HG03025 (cell line): ENCODE measurements around the gene LAMTOR4.
"Not testable (repeated sequence)": the region's sequence is repeated elsewhere in the genome, so short reads cannot be mapped to it uniquely, and the experiment has no call there.

ENCODE experiments used
- ATAC-seq: cut with Tn5 transposase; IDR thresholded peaks from one replicate; pipeline ENCODE4 v1.9.1; 2021; ENCODE audit warnings: mild to moderate bottlenecking, moderate library complexity; ENCODE audit not compliant: unreplicated experiment, low FRiP score

The LAMTOR4 gene

DNA sequence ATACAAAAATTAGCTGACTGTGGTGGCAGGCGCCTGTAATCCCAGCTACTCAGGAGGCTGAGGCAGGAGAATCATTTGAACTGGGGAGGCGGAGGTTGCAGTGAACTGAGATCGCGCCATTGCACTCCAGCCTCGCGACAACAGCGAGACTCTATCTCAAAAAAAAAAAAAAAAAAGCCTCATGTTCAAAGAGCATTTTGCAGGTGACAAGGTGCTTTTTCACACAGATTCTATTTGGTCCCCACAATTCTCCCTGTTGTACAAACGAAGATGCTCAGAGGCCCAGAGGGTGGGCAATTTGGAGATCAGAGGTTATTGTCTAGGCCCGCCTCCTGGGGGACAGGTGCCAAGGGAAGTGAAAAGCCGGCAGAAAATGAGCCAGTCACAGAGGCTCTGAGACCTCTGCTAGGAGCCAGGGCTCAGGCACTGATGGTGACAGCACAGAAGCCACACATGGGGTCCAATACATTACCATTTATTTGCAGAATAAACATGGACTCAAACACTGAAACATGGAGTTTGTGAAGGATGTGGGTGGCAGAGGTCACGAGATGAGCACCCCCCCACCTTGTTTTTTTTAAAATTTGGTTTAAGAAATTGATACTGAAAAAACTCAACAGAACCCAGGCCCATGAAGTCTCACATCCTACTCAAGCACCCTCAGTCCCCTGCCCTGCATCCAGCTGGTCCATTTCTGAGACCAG lies 20.6 kb downstream of the LAMTOR4 start:
- ATAC-seq: no peak

DNA sequence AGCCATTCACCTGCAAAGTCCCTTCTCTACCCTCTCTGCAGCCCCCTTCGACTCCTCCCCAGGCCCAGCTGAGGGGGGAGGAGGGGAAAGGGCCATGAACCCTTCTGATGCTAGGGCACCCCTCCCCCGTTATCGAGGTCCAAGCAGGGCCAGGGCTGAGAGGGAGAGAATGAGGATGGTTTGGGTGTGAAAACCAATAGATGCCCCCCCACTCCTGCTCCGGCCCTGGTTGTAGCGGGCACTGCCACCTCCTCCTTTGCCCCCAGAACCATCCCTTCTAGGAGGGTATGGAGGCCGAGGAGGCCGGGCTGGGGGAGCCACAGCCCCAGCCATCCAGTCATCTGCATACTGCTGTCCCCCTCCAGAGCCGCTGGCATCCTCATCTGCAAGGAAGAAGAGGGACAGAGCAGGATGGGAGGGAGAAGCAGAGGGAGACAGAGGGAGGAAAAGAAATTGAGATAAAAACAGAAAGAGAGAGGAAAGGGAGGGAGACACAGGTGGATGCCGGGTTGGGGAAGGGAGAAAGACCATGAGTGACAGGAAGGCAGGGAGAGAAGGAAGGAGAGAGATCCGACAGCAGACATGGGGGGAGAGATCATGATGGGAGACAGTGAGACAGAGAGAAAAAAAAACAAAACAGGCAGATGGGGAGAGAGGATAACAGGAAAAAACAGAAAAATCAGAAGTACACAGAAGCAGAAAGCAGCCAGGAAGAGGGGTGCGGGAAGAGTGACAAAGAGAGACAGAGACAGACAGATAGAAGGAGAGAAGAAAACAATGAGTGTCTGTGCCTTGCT lies 21.6 kb downstream of the LAMTOR4 start:
- no peak for ATAC-seq

DNA sequence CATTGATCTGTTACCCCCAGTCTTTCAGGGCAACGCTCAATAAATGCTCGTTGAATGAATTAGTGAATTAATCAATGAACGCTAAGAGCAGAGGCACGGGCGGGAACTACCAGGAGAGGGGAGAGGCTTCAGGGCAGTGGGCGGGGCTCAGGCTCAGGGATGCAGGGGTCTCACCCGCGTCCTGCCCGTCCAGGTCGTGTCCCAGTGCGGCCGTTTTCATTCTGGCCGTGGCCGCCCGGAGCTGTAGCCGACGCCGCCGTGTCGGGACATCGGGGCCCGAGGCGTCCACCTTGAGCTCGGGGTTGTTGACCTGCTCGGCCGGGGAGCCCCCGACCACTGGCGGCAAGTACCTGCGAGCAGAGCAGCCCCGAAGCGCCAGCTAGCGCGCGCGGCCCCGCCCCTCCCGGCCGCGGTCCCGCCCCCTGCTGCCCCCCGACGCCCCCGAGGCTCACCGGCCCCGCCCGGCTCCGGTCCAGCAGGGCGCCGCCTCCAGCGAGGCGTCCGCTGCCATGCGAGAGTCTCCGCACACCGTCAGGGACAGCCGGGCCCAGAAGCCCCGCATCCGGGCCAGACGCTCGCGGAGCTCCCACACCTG lies 22.5 kb downstream of the LAMTOR4 start:
- no peak for ATAC-seq

- no peak for ATAC-seq
These were observed 23.1 kb downstream of the LAMTOR4 start for GRCh38 chr7:100171840-100172239.

DNA sequence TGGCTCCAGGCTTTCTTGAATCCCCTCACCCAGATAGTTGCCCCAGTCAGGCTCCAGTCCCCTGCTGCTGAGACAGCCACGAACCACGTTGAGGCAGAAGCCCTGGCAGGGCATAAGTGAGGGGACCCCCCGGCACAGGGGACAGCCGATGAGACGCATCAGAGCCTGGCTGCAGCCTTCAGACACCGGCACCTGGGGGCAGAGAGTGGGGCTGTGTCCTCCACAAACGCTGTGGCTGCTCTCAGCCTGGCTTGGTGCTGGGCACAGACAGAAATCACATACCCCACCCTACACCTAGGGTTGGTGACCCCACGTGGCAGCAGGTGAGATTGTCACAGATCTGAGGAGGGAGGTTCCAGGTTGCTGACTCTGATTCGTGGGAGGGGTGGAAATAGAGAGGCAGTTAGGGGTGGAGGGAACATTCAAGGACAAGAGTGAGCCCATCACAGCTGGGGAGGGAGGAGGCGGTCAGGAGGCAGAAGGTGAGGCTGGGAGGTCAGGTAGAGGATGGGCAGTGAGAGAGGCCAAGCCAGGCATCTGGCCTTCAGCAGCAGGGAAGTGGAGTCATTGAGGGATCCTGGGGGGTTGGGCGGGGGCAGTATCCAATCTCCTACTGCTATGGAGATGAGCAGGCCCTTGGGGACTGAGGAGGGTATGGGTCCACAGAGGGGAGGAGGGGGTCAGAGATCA lies 25.2 kb downstream of the LAMTOR4 start:
- no peak for ATAC-seq

DNA sequence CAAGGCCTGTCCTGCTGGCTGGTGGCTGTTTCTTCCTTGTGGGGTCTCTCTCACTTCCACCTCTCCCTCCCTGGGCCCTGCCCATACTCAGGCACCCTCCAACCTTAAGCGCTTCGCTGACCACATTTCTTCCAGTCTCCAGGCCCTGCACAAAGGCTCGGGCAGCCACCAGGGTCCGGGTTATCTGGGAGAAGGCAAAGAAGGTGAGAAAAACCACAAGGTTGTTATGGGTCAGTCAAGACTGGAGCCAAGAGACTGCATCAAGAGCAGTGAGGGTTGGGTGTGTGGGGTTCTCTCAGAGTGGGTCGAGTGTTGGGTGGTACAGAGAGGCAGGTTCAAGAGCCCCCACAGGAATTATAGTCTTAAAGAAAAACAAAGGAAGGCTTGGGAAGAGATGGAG lies 25.9 kb downstream of the LAMTOR4 start:
- ATAC-seq: no peak

GRCh38 chr7:100175296-100175935 lies 26.7 kb downstream of the LAMTOR4 start:
- ATAC-seq: no peak

- ATAC-seq: no peak
These were observed 27.7 kb downstream of the LAMTOR4 start for GRCh38 chr7:100176096-100177044.

GRCh38 chr7:100177045-100178001 lies 28.6 kb downstream of the LAMTOR4 start, which contains the start of the genes GPC2 and STAG3:
GPC2 (minus strand) TSS chr7:100177381; CDS start chr7:100177199, 182 bp downstream.
STAG3 (plus strand) TSS chr7:100177918; CDS start chr7:100180557, 2,639 bp downstream.
- peak; percentile 75 for ATAC-seq

GRCh38 chr7:100180084-100180483 lies 31.4 kb downstream of the LAMTOR4 start:
- ATAC-seq: not testable (repeated sequence)

GRCh38 chr7:100182616-100183015 lies 33.9 kb downstream of the LAMTOR4 start:
- ATAC-seq: not testable (repeated sequence)

DNA sequence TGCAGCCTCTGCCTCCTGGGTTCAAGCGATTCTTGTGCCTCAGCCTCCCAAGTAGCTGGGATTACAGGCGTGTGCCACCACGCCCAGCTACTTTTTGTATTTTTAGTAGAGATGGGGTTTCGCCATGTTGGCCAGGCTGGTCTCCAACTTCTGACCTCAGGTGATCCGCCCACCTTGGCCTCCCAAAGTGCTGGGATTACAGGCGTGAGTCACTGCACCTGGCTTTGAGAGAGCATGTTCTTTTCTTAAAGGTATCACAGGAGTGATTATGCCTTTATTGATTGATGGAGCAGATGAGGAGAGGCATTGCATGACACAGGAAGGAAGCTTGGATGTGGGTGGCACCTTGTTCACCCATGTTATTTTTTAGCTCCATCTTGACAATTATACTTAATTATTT lies 34.4 kb downstream of the LAMTOR4 start:
- not testable (repeated sequence) for ATAC-seq

- ATAC-seq: no peak
These were observed 37.0 kb downstream of the LAMTOR4 start for GRCh38 chr7:100185726-100186125.

- no peak for ATAC-seq
These were observed 40.3 kb downstream of the LAMTOR4 start for GRCh38 chr7:100189061-100189460.

GRCh38 chr7:100190048-100190711 lies 41.5 kb downstream of the LAMTOR4 start:
- no peak for ATAC-seq

- ATAC-seq: no peak
These were observed 43.1 kb downstream of the LAMTOR4 start for GRCh38 chr7:100191775-100192174.

DNA sequence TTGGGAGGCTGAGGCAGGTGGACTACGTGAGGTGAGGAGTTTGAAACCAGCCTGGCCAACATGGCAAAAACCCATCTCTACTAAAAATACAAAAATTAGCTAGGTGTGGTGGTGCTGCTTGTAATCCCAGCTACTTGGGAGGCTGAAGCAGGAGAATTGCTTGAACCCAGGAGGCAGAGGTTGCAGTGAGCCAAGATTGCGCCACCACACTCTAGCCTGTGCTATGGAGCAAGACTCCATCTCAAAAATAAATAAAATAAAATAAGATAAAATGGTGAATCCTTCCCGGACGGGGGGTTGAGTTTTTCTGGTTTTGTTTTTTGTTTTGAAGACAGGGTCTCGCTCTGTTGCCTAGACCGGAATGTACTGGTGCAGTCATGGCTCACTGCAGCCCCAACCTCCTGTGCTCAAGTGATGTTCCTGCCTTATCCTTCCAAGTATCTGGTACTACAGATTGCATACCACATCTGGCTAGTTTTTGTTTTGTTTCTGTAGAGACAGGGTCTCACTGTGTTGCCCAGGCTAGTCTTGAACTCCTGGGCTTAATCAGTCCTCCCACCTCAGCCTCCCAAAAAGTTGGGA lies 43.7 kb downstream of the LAMTOR4 start:
- ATAC-seq: not testable (repeated sequence)
